Breast epithelium (tissue), 3 donors: ENCODE results near the gene PSMD2.

Source experiments
- POLR2A ChIP-seq: fragments of 450-650 bp; IDR thresholded peaks from one replicate; pipeline ENCODE4 v1.6.1; 2016; ENCODE audit warnings: antibody characterized with exemption, mild to moderate bottlenecking, moderate library complexity
- TF ChIP-seq, protein P1 (sequence below), 3 donors: fragments of 450-650 bp; IDR thresholded peaks; one replicate each; pipeline ENCODE4 v1.5.1; 2016 to 2017; ENCODE audit warnings: antibody characterized with exemption in 3 of 3, mild to moderate bottlenecking in 3 of 3, moderate library complexity in 3 of 3

GRCh38 chr3:184300378-184300720, 1.3 kb downstream of the PSMD2 start:
- TF ChIP-seq, protein P1, sequence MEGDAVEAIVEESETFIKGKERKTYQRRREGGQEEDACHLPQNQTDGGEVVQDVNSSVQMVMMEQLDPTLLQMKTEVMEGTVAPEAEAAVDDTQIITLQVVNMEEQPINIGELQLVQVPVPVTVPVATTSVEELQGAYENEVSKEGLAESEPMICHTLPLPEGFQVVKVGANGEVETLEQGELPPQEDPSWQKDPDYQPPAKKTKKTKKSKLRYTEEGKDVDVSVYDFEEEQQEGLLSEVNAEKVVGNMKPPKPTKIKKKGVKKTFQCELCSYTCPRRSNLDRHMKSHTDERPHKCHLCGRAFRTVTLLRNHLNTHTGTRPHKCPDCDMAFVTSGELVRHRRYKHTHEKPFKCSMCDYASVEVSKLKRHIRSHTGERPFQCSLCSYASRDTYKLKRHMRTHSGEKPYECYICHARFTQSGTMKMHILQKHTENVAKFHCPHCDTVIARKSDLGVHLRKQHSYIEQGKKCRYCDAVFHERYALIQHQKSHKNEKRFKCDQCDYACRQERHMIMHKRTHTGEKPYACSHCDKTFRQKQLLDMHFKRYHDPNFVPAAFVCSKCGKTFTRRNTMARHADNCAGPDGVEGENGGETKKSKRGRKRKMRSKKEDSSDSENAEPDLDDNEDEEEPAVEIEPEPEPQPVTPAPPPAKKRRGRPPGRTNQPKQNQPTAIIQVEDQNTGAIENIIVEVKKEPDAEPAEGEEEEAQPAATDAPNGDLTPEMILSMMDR (IDR thresholded peaks at IDR 0.05) = no peak
- no peak for TF ChIP-seq POLR2A
